ENCODE measurements around the gene BMAL1. TPM values are rescaled to one million over a fixed set of nuclear protein-coding genes. Genes with fewer than 3 reads are reported as not detected.
A peak's percentile ranks its signal among the peaks of the same experiment; 100 is the strongest.

Gene BMAL1
- total RNA-seq, 1 experiment from 2014 or later = 3.3 TPM

DNA sequence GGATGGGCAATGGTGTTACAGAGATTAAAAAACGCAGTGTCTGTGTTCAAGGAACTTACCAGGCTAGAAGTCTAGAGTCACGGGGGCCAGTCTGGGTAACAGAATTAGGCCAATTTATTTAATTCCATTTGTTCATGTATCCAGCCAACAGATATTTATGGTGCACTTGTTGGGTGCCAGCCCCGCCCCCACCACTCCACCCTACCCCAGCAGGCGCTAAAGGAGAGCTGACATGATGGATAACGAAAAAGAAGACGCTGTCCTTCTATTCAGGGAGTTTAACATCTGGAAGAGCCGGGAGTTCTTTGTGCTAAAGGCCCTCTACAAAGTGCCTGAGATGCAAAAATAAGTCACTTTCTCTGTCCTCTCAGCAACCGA is 1.1 kb upstream of the BMAL1 start:
- Mint-ChIP-seq H3K27me3 (ENCODE audit: low read depth) (peaks cover 88% of the 10 kb centered on the region), H3K9me3 (no peaks in the 10 kb centered on the region), H3K36me3 (ENCODE audit: insufficient read depth in 1 of 3, low read depth in 3 of 3) (no peaks in the 10 kb centered on the region), H3K4me1 (peaks cover 18% of the 10 kb centered on the region in 2 experiments), H3K27ac (no peak overlapping the region), H3K4me3 (peak overlapping the region; percentile 83 to 91)
- TF ChIP-seq, protein P1, sequence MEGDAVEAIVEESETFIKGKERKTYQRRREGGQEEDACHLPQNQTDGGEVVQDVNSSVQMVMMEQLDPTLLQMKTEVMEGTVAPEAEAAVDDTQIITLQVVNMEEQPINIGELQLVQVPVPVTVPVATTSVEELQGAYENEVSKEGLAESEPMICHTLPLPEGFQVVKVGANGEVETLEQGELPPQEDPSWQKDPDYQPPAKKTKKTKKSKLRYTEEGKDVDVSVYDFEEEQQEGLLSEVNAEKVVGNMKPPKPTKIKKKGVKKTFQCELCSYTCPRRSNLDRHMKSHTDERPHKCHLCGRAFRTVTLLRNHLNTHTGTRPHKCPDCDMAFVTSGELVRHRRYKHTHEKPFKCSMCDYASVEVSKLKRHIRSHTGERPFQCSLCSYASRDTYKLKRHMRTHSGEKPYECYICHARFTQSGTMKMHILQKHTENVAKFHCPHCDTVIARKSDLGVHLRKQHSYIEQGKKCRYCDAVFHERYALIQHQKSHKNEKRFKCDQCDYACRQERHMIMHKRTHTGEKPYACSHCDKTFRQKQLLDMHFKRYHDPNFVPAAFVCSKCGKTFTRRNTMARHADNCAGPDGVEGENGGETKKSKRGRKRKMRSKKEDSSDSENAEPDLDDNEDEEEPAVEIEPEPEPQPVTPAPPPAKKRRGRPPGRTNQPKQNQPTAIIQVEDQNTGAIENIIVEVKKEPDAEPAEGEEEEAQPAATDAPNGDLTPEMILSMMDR (conservative IDR thresholded peaks at IDR 0.05) = no peak
- H3K23ac ChIP-seq (ENCODE audit: insufficient read length, low read depth, low read length) = no peak overlapping the region
- no peak overlapping the region for H3K18ac ChIP-seq (ENCODE audit: insufficient read length, low read depth, low read length)
- H3K4ac ChIP-seq (ENCODE audit: low read depth, low read length) = no peak overlapping the region
- no peak overlapping the region for H3K56ac ChIP-seq (ENCODE audit: insufficient read length, low read depth, low read length)
- WGBS (ENCODE audit: extremely low coverage, insufficient read length, low lambda C conversion rate) = no CpG with 5 or more reads among the region's 8 CpGs
- no peak overlapping the region for H2AFZ ChIP-seq (ENCODE audit: low read length)
- H3K27ac ChIP-seq (ENCODE audit: insufficient read length, low read depth, low read length) = no peak overlapping the region
- no peak overlapping the region for H2BK5ac ChIP-seq (ENCODE audit: insufficient read length, low read length)
- peaks cover 18% of the 10 kb centered on the region for H3K23me2 ChIP-seq (ENCODE audit: insufficient read length, low read depth, low read length, poor library complexity, severe bottlenecking)
- no peaks in the 10 kb centered on the region for H3K9me3 ChIP-seq (ENCODE audit: control insufficient read depth, low read depth, low read length)
- peak overlapping the region; percentile 88 for H3K4me2 ChIP-seq (ENCODE audit: insufficient read depth, insufficient read length, low read length)
- no peak overlapping the region for H2BK12ac ChIP-seq (ENCODE audit: insufficient read length, low read depth, low read length)
- H4K91ac ChIP-seq (ENCODE audit: insufficient read length, low read depth, low read length) = no peak overlapping the region
- no peaks in the 10 kb centered on the region for H4K20me1 ChIP-seq (ENCODE audit: control insufficient read depth, insufficient read depth, insufficient read length)
- H3K9ac ChIP-seq (ENCODE audit: extremely low read depth, insufficient read length, low read length) = no peak overlapping the region
- no peak overlapping the region for H3T11ph ChIP-seq (ENCODE audit: low read length)
- H2BK15ac ChIP-seq (ENCODE audit: low read depth, low read length) = no peak overlapping the region
- no peak overlapping the region for H2BK20ac ChIP-seq (ENCODE audit: low read depth, low read length, poor library complexity, severe bottlenecking)
- no peak overlapping the region for H4K8ac ChIP-seq (replicated peaks; ENCODE audit: insufficient read length, low read depth, low read length)
- no peaks in the 10 kb centered on the region for H3K79me2 ChIP-seq (ENCODE audit: insufficient read depth, low read length)
- no peak for DNase-seq
- H3K79me1 ChIP-seq (ENCODE audit: insufficient read depth, low read depth, low read length, poor library complexity, severe bottlenecking) = no peaks in the 10 kb centered on the region
- H2BK120ac ChIP-seq (ENCODE audit: low read depth, low read length, poor library complexity, severe bottlenecking) = no peak overlapping the region
- peaks cover 27% of the 10 kb centered on the region; the same call in 1 of the 2 replicates for H3K27me3 ChIP-seq (ENCODE audit: insufficient read depth, low read length)
- H4K5ac ChIP-seq (ENCODE audit: insufficient read length, low read depth, low read length) = no peak overlapping the region
- H3K14ac ChIP-seq (ENCODE audit: insufficient read depth, low read length) = no peak overlapping the region
- no peaks in the 10 kb centered on the region; the same call in 1 of the 2 replicates for H3K4me1 ChIP-seq (ENCODE audit: insufficient read depth, low read length)
- H2AK5ac ChIP-seq (ENCODE audit: insufficient read length, low read length) = no peak overlapping the region
